Placental epithelial cell (primary cell): ENCODE results near the gene KRT27. TPM values are rescaled to one million over a fixed set of nuclear protein-coding genes. Genes with fewer than 3 reads are reported as not detected.

Experiments
- total RNA-seq: library from RNA; depleted of rRNA; stranded (reverse); fragments of >200 nt; gene quantifications from 2 replicates; pipeline ENCODE4 v1.2.3, GENCODE V29; 2012

The KRT27 gene
- 0.79 TPM in 1 of 2 replicates, not detected in the other for total RNA-seq

GRCh38 chr17:40782450-40782849 is at the start of gene KRT27:
KRT27 (minus strand) TSS chr17:40782550; CDS start chr17:40782493, 57 bp downstream.

GRCh38 chr17:40822132-40822812 is 39.9 kb upstream of the KRT27 start, which contains the start of gene KRT10:
KRT10 (minus strand) TSS chr17:40822614; CDS start chr17:40822585, 29 bp downstream.

DNA sequence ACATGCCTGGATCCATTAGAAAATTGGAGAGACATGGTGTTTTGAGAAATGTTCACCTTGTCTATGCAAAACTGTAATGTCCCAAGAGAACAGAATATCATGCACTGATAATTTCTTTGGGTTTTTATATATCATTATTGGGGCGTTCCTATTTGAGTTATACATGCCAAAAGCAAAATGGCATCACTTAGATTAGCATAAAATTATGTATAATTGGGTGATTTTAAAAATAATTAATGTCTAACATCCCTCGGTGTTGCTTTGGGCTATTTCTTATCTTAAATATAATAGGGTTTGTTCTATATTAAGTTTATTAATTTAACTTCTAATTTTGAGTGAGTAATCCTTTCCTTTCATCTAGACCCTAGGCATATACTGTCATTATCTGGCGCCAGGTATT is 17.5 kb upstream of the KRT27 start, which contains the start of gene KRT28:
Gene KRT28 (minus strand): TSS at position 101 of the 400 bp plus-strand sequence. CDS start 66 bp downstream, at position 35.

GRCh38 chr17:40772101-40772500 is 10.2 kb downstream of the KRT27 start, which contains the start of gene KRT26:
KRT26 (minus strand) TSS chr17:40772201; CDS start chr17:40772113, 88 bp downstream.

DNA sequence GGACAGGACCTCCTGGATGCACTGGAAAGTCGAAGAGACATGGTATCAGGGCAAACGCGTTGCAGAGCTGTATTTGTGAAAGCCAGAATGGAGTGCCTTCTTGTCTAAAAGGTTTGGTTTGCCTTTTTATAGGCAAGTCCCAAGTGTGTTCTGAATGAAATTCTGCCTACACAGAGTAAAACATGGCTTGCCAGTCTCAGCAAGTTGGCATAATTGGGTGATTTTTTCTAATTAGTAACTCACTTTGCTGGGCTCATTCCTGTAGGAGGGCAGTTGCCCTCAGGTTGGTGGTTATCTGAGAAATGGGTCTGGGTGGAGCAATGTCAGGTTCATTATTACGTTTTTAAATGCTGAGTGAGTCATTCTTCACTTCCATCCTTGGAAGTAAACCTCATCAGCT is 27.1 kb downstream of the KRT27 start, which contains the start of gene KRT25:
Gene KRT25 (minus strand): TSS at position 101 of the 400 bp plus-strand sequence. CDS start 60 bp downstream, at position 41.

Other genes with a start within 250 kb of the KRT27 start
- not detected in 2 replicates for gene CCR7, start 217.1 kb downstream of the KRT27 start, total RNA-seq
- 94.0 and 121 TPM in 2 replicates for gene SMARCE1, start 134.7 kb downstream of the KRT27 start, total RNA-seq
- gene KRT222, start 117.4 kb downstream of the KRT27 start, total RNA-seq: 1.6 TPM in 2 replicates
- gene KRT24, start 78.8 kb downstream of the KRT27 start, total RNA-seq: 573 and 600 TPM in 2 replicates
- gene KRT25, start 27.2 kb downstream of the KRT27 start, total RNA-seq: not detected in 2 replicates
- gene KRT26, start 10.3 kb downstream of the KRT27 start, total RNA-seq: under 0.01 TPM in 1 of 2 replicates, not detected in the other
- not detected in 2 replicates for gene KRT28, start 17.4 kb upstream of the KRT27 start, total RNA-seq
- gene KRT10, start 40.1 kb upstream of the KRT27 start, total RNA-seq: 5.1 and 9.8 TPM in 2 replicates
- not detected in 2 replicates for gene KRT12, start 84.7 kb upstream of the KRT27 start, total RNA-seq
- not detected in 2 replicates for gene KRT20, start 102.7 kb upstream of the KRT27 start, total RNA-seq
- 0.79 and 1.4 TPM in 2 replicates for gene KRT23, start 155.1 kb upstream of the KRT27 start, total RNA-seq
- not detected in 2 replicates for gene KRT39, start 184.4 kb upstream of the KRT27 start, total RNA-seq
- not detected in 2 replicates for gene KRT40, start 201.8 kb upstream of the KRT27 start, total RNA-seq
- gene KRTAP3-3, start 211.6 kb upstream of the KRT27 start, total RNA-seq: not detected in 2 replicates
- not detected in 2 replicates for gene KRTAP3-2, start 217.4 kb upstream of the KRT27 start, total RNA-seq
- gene KRTAP3-1, start 226.6 kb upstream of the KRT27 start, total RNA-seq: not detected in 2 replicates
- gene KRTAP1-5, start 244.7 kb upstream of the KRT27 start, total RNA-seq: not detected in 2 replicates
- gene KRTAP1-4, start 247.6 kb upstream of the KRT27 start, total RNA-seq: not detected in 2 replicates